ENCODE data around the gene KDM4B. TPM values are rescaled to one million over a fixed set of nuclear protein-coding genes. Genes with fewer than 3 reads are reported as not detected.
A peak's percentile ranks its signal among the peaks of the same experiment; 100 is the strongest.

The KDM4B gene
- total and polyA plus RNA-seq, 2 donors from 2014 or later = 6.6 to 35.7 TPM

DNA sequence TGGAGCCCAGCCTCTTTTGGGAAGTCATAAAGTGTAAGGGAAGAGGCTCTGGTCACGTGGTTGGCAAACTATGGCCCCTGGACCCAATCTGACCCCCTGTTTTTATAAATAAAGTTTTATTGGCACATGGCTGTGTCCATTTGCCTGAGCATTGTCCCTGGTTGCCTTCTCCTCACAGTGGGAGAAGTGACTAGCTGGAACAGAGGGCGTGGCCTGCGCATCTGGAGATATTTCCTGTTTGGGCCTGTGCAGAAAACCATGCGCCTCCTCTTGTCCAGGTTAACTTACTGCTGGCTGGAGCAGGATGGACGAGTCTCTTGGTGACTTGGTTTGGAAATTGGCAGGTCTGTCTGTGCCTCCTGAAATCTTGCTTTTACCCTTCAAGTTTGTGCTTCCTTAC lies 48.3 kb downstream of the KDM4B start:
- Histone ChIP-seq H3K4me1 (ENCODE audit: control insufficient read depth in 2 of 3, insufficient read depth in 2 of 3, low read depth in 1 of 3, low read length in 3 of 3) (no peaks in the 10 kb centered on the region), H3K36me3 (ENCODE audit: control insufficient read depth in 2 of 3, insufficient read depth in 3 of 3, low read length in 3 of 3) (peaks cover 2 to 9% (median 2%) of the 10 kb centered on the region in 3 donors), H3K9ac (ENCODE audit: low read length in 3 of 3) (no peak overlapping the region), H3K4me3 (ENCODE audit: low read length in 3 of 3) (no peak overlapping the region), H3K27ac (ENCODE audit: low read depth in 2 of 2, low read length in 2 of 2) (no peak overlapping the region), H3K27me3 (ENCODE audit: control insufficient read depth, insufficient read depth, low read length) (no peaks in the 10 kb centered on the region), H3K9me3 (ENCODE audit: control insufficient read depth in 2 of 3, insufficient read depth in 1 of 3, low read length in 3 of 3) (no peaks in the 10 kb centered on the region)
- intact Hi-C loops (cut with DNase I) = no loop called here
- TF ChIP-seq, protein P1, sequence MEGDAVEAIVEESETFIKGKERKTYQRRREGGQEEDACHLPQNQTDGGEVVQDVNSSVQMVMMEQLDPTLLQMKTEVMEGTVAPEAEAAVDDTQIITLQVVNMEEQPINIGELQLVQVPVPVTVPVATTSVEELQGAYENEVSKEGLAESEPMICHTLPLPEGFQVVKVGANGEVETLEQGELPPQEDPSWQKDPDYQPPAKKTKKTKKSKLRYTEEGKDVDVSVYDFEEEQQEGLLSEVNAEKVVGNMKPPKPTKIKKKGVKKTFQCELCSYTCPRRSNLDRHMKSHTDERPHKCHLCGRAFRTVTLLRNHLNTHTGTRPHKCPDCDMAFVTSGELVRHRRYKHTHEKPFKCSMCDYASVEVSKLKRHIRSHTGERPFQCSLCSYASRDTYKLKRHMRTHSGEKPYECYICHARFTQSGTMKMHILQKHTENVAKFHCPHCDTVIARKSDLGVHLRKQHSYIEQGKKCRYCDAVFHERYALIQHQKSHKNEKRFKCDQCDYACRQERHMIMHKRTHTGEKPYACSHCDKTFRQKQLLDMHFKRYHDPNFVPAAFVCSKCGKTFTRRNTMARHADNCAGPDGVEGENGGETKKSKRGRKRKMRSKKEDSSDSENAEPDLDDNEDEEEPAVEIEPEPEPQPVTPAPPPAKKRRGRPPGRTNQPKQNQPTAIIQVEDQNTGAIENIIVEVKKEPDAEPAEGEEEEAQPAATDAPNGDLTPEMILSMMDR (IDR thresholded peaks at IDR 0.05; ENCODE audit: borderline replicate concordance, extremely low read depth, insufficient read depth) = no peak
- FAIRE-seq = no peak
- no peak for DNase-seq

DNA sequence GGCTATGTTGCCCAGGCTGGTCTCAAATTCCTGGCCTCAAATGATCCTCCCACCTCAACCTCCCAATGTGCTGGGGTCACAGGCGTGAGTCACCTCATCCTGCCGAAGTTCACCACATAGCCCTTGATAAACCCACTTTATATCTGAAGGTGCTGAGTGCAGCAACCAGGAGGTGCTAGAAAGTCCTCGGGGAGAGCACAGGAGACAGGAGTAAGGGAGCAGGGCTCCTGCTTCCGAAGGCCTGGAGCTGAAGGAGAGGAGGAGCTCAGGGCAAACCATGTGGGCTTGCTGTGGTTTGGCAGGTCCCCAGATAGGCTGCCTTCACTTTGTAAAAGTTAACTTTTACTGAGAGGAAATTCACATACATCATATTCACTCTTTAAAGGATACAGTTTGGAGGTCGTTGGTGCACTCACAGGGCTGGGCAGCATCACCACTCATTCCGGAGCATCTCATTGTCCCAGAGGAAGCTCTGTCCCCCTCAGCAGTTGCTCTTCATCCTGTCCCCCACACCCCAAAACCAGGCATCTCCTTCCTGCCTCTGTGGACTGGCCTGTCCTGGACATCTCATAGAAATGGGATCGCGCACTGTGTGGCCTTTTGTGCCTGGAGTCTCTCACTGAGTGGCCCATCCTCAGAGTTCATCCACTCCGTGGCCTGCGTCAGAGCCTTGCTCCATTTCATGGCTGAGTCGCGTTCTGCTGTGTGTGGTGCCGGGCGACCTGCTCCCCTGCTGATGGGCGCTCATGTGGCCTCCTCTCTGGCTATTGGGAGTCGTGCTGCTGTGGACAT lies 49.5 kb downstream of the KDM4B start:
- DNase-seq = peak in 1 of 5 donors; percentile 57
- H3K4me3 ChIP-seq (ENCODE audit: low read length in 3 of 3) = no peak overlapping the region
- H3K9me3 ChIP-seq (ENCODE audit: control insufficient read depth in 2 of 3, insufficient read depth in 1 of 3, low read length in 3 of 3) = no peaks in the 10 kb centered on the region
- H3K36me3 ChIP-seq (ENCODE audit: control insufficient read depth in 2 of 3, insufficient read depth in 3 of 3, low read length in 3 of 3) = peaks cover 2 to 9% (median 2%) of the 10 kb centered on the region in 3 donors
- TF ChIP-seq, protein P1 (IDR thresholded peaks at IDR 0.05; ENCODE audit: borderline replicate concordance, extremely low read depth, insufficient read depth) = no peak
- H3K9ac ChIP-seq (ENCODE audit: low read length in 3 of 3) = no peak overlapping the region
- no peak for FAIRE-seq
- no peaks in the 10 kb centered on the region for H3K27me3 ChIP-seq (ENCODE audit: control insufficient read depth, insufficient read depth, low read length)
- intact Hi-C loops (cut with DNase I) = no loop called here
- H3K4me1 ChIP-seq (ENCODE audit: control insufficient read depth in 2 of 3, insufficient read depth in 2 of 3, low read depth in 1 of 3, low read length in 3 of 3) = no peaks in the 10 kb centered on the region
- H3K27ac ChIP-seq (ENCODE audit: low read depth in 2 of 2, low read length in 2 of 2) = no peak overlapping the region

DNA sequence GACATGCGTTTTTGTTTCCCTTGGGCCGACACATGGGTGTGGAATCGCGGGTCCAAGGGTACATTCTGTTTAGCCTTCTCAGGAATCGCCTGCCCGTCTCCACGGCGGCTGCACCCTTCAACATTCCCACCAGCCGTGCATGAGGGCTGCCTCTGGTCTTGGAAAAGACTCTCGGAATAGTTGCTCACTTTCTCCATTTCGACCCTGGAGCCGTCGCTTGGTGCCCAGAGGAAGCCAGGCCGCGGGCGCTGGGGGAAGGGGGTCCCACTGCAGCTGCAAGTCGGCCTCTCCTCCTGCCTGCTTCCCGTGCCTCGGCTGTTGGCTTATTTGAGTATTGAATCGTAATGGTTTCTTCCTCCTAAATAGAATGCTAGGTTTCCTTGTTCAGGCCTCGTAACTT lies 51.5 kb downstream of the KDM4B start:
- Histone ChIP-seq H3K4me3 (ENCODE audit: low read length in 3 of 3) (no peak overlapping the region), H3K36me3 (ENCODE audit: control insufficient read depth in 2 of 3, insufficient read depth in 3 of 3, low read length in 3 of 3) (peaks cover 2 to 9% (median 2%) of the 10 kb centered on the region in 3 donors), H3K27me3 (ENCODE audit: control insufficient read depth, insufficient read depth, low read length) (no peaks in the 10 kb centered on the region), H3K4me1 (ENCODE audit: control insufficient read depth in 2 of 3, insufficient read depth in 2 of 3, low read depth in 1 of 3, low read length in 3 of 3) (no peaks in the 10 kb centered on the region), H3K9me3 (ENCODE audit: control insufficient read depth in 2 of 3, insufficient read depth in 1 of 3, low read length in 3 of 3) (no peaks in the 10 kb centered on the region), H3K9ac (ENCODE audit: low read length in 3 of 3) (no peak overlapping the region), H3K27ac (ENCODE audit: low read depth in 2 of 2, low read length in 2 of 2) (no peak overlapping the region)
- intact Hi-C loops (cut with DNase I) = loop anchor here (10.0 kb wide), 1 partner anchor 216 kb away; no protein-coding TSS in a partner anchor
- TF ChIP-seq, protein P1 (IDR thresholded peaks at IDR 0.05; ENCODE audit: borderline replicate concordance, extremely low read depth, insufficient read depth) = no peak
- DNase-seq (no peak), FAIRE-seq (no peak)
